Activated T-helper 1 cell treated with anti-CD3 and anti-CD28 coated beads, Interleukin-12 subunit alpha, Interleukin-12 subunit beta, Interleukin-2, Interleukin-4 antibody, amounts not matched to agents 30 ng/mL and 10 ng/mL and 1 ng/mL, durations not matched to agents 14 hours and 24 hours and 36 hours (primary cell): ENCODE results near the gene LARGE1. TPM values are rescaled to one million over a fixed set of nuclear protein-coding genes. Genes with fewer than 3 reads are reported as not detected.

Experiments
- DNase-seq: peaks from one replicate; pipeline ENCODE4 v3.0.0; 2021; ENCODE audit warnings: low spot score
- H3K27ac Mint-ChIP-seq: one replicate; pipeline ENCODE4 v1.8.0; 2021; ENCODE audit warnings: mild to moderate bottlenecking, mixed read lengths
- H3K27me3 Mint-ChIP-seq: one replicate; pipeline ENCODE4 v1.8.0; 2022; ENCODE audit warnings: mild to moderate bottlenecking, moderate library complexity, mixed read lengths; ENCODE audit not compliant: insufficient read depth
- H3K36me3 Mint-ChIP-seq: one replicate; pipeline ENCODE4 v1.8.0; 2021; ENCODE audit warnings: low read depth, mixed read lengths
- H3K4me1 Mint-ChIP-seq: one replicate; pipeline ENCODE4 v1.8.0; 2021; ENCODE audit warnings: low read depth, mixed read lengths
- H3K4me3 Mint-ChIP-seq: one replicate; pipeline ENCODE4 v1.8.0; 2021; ENCODE audit warnings: mild to moderate bottlenecking, moderate library complexity, mixed read lengths
- H3K9me3 Mint-ChIP-seq: one replicate; pipeline ENCODE4 v1.8.0; 2021; ENCODE audit warnings: mixed read lengths
- intact Hi-C: fragments of 100-400 bp; cut with micrococcal nuclease; formaldehyde crosslinking; loops from one replicate; pipeline ENCODE4 v1.15.1; 2024
- total RNA-seq: library from RNA; stranded (reverse); gene quantifications from 2 replicates; pipeline ENCODE4 v1.2.3, GENCODE V29; 2022

The LARGE1 gene
- total RNA-seq, 1 donor from 2014 or later, result 0.10 TPM

GRCh38 chr22:33906954-33907353, 13.3 kb downstream of the LARGE1 start:
- Mint-ChIP-seq H3K36me3 (no peaks in the 10 kb centered on the region), H3K27me3 (no peaks in the 10 kb centered on the region), H3K27ac (no peak overlapping the region), H3K9me3 (no peaks in the 10 kb centered on the region), H3K4me3 (no peak overlapping the region), H3K4me1 (no peaks in the 10 kb centered on the region)
- intact Hi-C loops, result no loop called here
- no peak for DNase-seq

- intact Hi-C loops, result no loop called here
- no peak for DNase-seq
- Mint-ChIP-seq H3K4me3 (no peak overlapping the region), H3K27ac (no peak overlapping the region), H3K4me1 (no peaks in the 10 kb centered on the region), H3K36me3 (no peaks in the 10 kb centered on the region), H3K9me3 (no peaks in the 10 kb centered on the region), H3K27me3 (no peaks in the 10 kb centered on the region)
Observed at GRCh38 chr22:33906475-33906874, 13.8 kb downstream of the LARGE1 start.

DNA sequence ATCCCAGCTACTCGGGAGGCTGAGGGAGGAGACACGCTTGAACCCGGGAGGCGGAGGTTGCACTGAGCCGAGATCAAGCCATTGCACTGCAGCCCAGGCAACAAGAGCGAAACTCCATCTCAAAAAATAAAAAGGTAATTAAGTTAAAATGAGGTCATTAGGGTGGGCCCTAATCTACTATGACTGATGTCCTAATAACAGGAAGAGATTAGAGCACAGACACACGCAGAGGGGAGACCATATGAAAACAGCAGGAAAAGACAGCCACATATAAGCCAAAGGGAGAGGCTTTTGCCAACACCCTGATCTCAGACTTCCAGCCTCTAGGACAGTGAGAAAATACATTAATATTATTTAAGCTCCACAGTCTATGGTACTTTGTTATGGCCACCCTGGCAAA, 17.3 kb downstream of the LARGE1 start:
- H3K4me3 Mint-ChIP-seq, result no peak overlapping the region
- H3K27ac Mint-ChIP-seq, result no peak overlapping the region
- no peaks in the 10 kb centered on the region for H3K4me1 Mint-ChIP-seq
- DNase-seq, result no peak
- intact Hi-C loops, result no loop called here
- no peaks in the 10 kb centered on the region for H3K27me3 Mint-ChIP-seq
- peaks cover 4% of the 10 kb centered on the region for H3K9me3 Mint-ChIP-seq
- no peaks in the 10 kb centered on the region for H3K36me3 Mint-ChIP-seq

GRCh38 chr22:33902073-33902472, 18.2 kb downstream of the LARGE1 start:
- H3K27ac Mint-ChIP-seq, result no peak overlapping the region
- no peak for DNase-seq
- no peak overlapping the region for H3K4me3 Mint-ChIP-seq
- H3K36me3 Mint-ChIP-seq, result no peaks in the 10 kb centered on the region
- intact Hi-C loops, result no loop called here
- no peaks in the 10 kb centered on the region for H3K27me3 Mint-ChIP-seq
- H3K4me1 Mint-ChIP-seq, result no peaks in the 10 kb centered on the region
- peaks cover 4% of the 10 kb centered on the region for H3K9me3 Mint-ChIP-seq

- Mint-ChIP-seq H3K9me3 (peaks cover 12% of the 10 kb centered on the region), H3K27ac (no peak overlapping the region), H3K4me1 (no peaks in the 10 kb centered on the region), H3K4me3 (no peak overlapping the region), H3K36me3 (no peaks in the 10 kb centered on the region), H3K27me3 (no peaks in the 10 kb centered on the region)
- intact Hi-C loops, result no loop called here
- DNase-seq, result no peak
Observed at GRCh38 chr22:33898121-33898520, 22.2 kb downstream of the LARGE1 start.

DNA sequence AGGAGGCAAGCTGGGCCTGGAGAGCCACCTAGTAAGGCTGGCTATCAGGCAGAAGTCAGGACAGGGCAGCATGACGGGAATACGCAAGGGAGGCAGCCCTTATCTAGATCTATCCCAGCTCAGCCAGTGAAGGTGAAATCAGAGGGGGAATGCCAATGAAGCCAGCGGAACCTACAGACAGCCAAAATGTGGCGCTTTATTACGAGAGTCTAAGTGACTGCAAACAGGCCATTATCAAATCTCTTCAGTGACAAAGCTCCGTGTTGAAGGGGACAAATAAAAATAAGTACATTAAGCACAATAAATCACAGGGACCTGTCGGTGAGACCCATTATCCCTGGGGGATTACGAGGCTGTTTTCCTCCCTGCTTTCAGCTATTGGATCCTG, 22.8 kb downstream of the LARGE1 start:
- no peaks in the 10 kb centered on the region for H3K4me1 Mint-ChIP-seq
- no peak for DNase-seq
- no peaks in the 10 kb centered on the region for H3K36me3 Mint-ChIP-seq
- no peak overlapping the region for H3K4me3 Mint-ChIP-seq
- peaks cover 12% of the 10 kb centered on the region for H3K9me3 Mint-ChIP-seq
- intact Hi-C loops, result no loop called here
- H3K27me3 Mint-ChIP-seq, result no peaks in the 10 kb centered on the region
- H3K27ac Mint-ChIP-seq, result no peak overlapping the region

- H3K27me3 Mint-ChIP-seq, result no peaks in the 10 kb centered on the region
- H3K9me3 Mint-ChIP-seq, result peaks cover 12% of the 10 kb centered on the region
- H3K36me3 Mint-ChIP-seq, result no peaks in the 10 kb centered on the region
- no peak for DNase-seq
- intact Hi-C loops, result no loop called here
- H3K4me3 Mint-ChIP-seq, result no peak overlapping the region
- H3K4me1 Mint-ChIP-seq, result no peaks in the 10 kb centered on the region
- H3K27ac Mint-ChIP-seq, result no peak overlapping the region
Observed at GRCh38 chr22:33896575-33897447, 23.5 kb downstream of the LARGE1 start.

- H3K27ac Mint-ChIP-seq, result no peak overlapping the region
- no peak for DNase-seq
- H3K4me3 Mint-ChIP-seq, result no peak overlapping the region
- intact Hi-C loops, result no loop called here
- H3K9me3 Mint-ChIP-seq, result peaks cover 14% of the 10 kb centered on the region
- no peaks in the 10 kb centered on the region for H3K36me3 Mint-ChIP-seq
- H3K27me3 Mint-ChIP-seq, result no peaks in the 10 kb centered on the region
- H3K4me1 Mint-ChIP-seq, result no peaks in the 10 kb centered on the region
Observed at GRCh38 chr22:33896154-33896553, 24.1 kb downstream of the LARGE1 start.

- no peak overlapping the region for H3K27ac Mint-ChIP-seq
- intact Hi-C loops, result no loop called here
- no peaks in the 10 kb centered on the region for H3K27me3 Mint-ChIP-seq
- DNase-seq, result no peak
- no peak overlapping the region for H3K4me3 Mint-ChIP-seq
- peaks cover 17% of the 10 kb centered on the region for H3K9me3 Mint-ChIP-seq
- H3K4me1 Mint-ChIP-seq, result no peaks in the 10 kb centered on the region
- H3K36me3 Mint-ChIP-seq, result no peaks in the 10 kb centered on the region
Observed at GRCh38 chr22:33895444-33895843, 24.8 kb downstream of the LARGE1 start.

DNA sequence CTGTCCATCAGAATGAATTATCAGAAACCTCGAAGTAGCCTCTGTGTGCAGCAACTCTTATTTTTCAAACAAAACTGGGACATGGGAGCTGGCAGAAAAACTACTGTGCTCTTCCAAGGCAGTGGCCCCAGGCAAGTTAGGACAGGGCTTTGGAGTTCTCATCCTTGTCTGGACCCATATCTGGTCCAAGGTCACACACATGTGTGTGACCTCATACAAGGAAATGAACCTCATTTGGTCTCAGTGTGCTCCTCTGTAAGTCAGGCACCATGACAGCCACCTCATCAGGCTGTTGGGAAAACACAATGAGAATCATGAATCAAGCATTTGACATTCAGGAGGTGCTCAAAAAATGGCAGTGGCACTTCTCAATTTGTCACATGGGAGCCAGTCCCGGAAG, 25.8 kb downstream of the LARGE1 start:
- H3K27me3 Mint-ChIP-seq, result no peaks in the 10 kb centered on the region
- intact Hi-C loops, result no loop called here
- H3K36me3 Mint-ChIP-seq, result no peaks in the 10 kb centered on the region
- no peaks in the 10 kb centered on the region for H3K4me1 Mint-ChIP-seq
- peaks cover 13% of the 10 kb centered on the region for H3K9me3 Mint-ChIP-seq
- DNase-seq, result no peak
- no peak overlapping the region for H3K4me3 Mint-ChIP-seq
- H3K27ac Mint-ChIP-seq, result no peak overlapping the region

GRCh38 chr22:33894036-33894435, 26.2 kb downstream of the LARGE1 start:
- DNase-seq, result no peak
- Mint-ChIP-seq H3K9me3 (peaks cover 13% of the 10 kb centered on the region), H3K27ac (no peak overlapping the region), H3K4me3 (no peak overlapping the region), H3K4me1 (no peaks in the 10 kb centered on the region), H3K27me3 (no peaks in the 10 kb centered on the region), H3K36me3 (no peaks in the 10 kb centered on the region)
- intact Hi-C loops, result no loop called here

GRCh38 chr22:33893512-33893911, 26.8 kb downstream of the LARGE1 start:
- Mint-ChIP-seq H3K4me1 (no peaks in the 10 kb centered on the region), H3K9me3 (peaks cover 13% of the 10 kb centered on the region), H3K36me3 (no peaks in the 10 kb centered on the region), H3K27ac (no peak overlapping the region), H3K27me3 (no peaks in the 10 kb centered on the region), H3K4me3 (no peak overlapping the region)
- DNase-seq, result no peak
- intact Hi-C loops, result no loop called here

DNA sequence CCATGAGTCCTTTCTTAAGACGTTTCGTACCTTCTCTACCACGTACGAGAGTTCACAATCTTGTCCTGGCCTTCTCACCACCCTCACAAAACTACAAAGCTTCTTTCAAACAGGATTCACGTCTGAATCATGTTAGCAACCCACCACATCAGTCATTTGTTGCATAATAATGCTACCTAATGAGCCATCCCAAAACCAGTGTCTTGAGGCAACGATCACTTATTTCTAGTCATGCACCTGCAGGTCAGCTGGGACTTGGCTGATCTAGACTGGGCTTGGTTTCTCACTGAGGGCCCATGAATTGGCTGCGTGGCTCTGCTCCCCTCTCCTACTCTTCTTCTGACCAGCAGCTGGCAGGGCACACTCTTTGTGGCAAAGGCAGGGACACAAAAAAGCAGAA, 28.3 kb downstream of the LARGE1 start:
- intact Hi-C loops, result no loop called here
- H3K27me3 Mint-ChIP-seq, result no peaks in the 10 kb centered on the region

DNA sequence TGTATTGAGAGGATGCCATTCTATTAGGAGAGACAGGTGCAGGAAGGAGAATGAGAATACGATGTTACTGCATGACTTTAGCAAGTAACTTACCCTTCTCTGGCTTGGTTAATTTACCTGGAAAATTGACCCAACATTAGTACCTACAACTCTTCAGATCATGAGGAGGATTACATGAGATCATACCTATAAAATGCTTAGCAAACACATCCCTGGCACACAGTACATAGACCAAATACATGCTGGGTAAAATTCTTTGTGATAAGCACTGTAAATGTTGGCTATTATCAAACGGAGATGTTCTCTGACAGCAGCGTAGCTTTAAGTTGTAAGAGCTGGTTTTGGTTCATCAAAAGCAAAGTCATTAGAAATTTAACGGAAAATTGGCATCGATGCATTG, 28.8 kb downstream of the LARGE1 start:
- DNase-seq, result no peak
- Mint-ChIP-seq H3K9me3 (peaks cover 13% of the 10 kb centered on the region), H3K27me3 (no peaks in the 10 kb centered on the region), H3K4me3 (no peak overlapping the region), H3K27ac (no peak overlapping the region), H3K36me3 (no peaks in the 10 kb centered on the region), H3K4me1 (no peaks in the 10 kb centered on the region)
- intact Hi-C loops, result no loop called here

More for the DNA sequence above, 28.3 kb downstream of the LARGE1 start:
- Mint-ChIP-seq H3K9me3 (peaks cover 13% of the 10 kb centered on the region), H3K27ac (no peak overlapping the region), H3K4me3 (no peak overlapping the region), H3K36me3 (no peaks in the 10 kb centered on the region), H3K4me1 (no peaks in the 10 kb centered on the region)
- no peak for DNase-seq
